ENCODE measurements around the gene SNAP23. TPM values are rescaled to one million over a fixed set of nuclear protein-coding genes. Genes with fewer than 3 reads are reported as not detected.

SNAP23 gene
- total and polyA plus RNA-seq, 2 donors (not counting 1 experiment from before 2014, with no cell fraction given), result 52.7 to 133 TPM

- Histone ChIP-seq H3K9me3 (ENCODE audit: control extremely low read depth in 1 of 3, control insufficient read depth in 2 of 3, insufficient read depth in 1 of 3, low read length in 2 of 3) (no peaks in the 10 kb centered on the region), H3K79me2 (ENCODE audit: control insufficient read depth, insufficient read depth, low read length) (peaks cover 92% of the 10 kb centered on the region), H2AFZ (ENCODE audit: insufficient read depth, low read depth, low read length, poor library complexity, severe bottlenecking) (no peak overlapping the region), H4K20me1 (ENCODE audit: control insufficient read depth, insufficient read depth, low read length, poor library complexity, severe bottlenecking) (no peaks in the 10 kb centered on the region), H3K27me3 (replicated peaks in 1 of 4; ENCODE audit: control extremely low read depth in 1 of 4, control insufficient read depth in 3 of 4, insufficient read depth in 4 of 4, low read length in 3 of 4) (no peaks in the 10 kb centered on the region), H3K9ac (ENCODE audit: low read length) (no peak overlapping the region), H3K27ac (ENCODE audit: low read length in 2 of 2) (peak overlapping the region in 1 of 2 donors; percentile 61), H3K4me2 (replicated peaks; ENCODE audit: low read depth, low read length, poor library complexity, severe bottlenecking) (peak overlapping the region; percentile 15), H3K4me3 (ENCODE audit: control extremely low read depth in 1 of 5, extremely low read depth in 1 of 5, insufficient read depth in 1 of 5, low read depth in 2 of 5, low read length in 4 of 5) (no peak overlapping the region), H3K36me3 (replicated peaks in 1 of 2; ENCODE audit: control extremely low read depth in 1 of 2, control insufficient read depth in 1 of 2, extremely low read depth in 1 of 2, insufficient read depth in 2 of 2, low read length in 1 of 2) (peaks cover 0 to 8% of the 10 kb centered on the region in 2 experiments), H3K4me1 (ENCODE audit: control insufficient read depth in 2 of 2, insufficient read depth in 2 of 2, low read length in 2 of 2) (peaks cover 67 to 77% of the 10 kb centered on the region in 2 donors)
- no peak overlapping the region for H3K4me3 Mint-ChIP-seq
- no peak for TF ChIP-seq CTCF (IDR thresholded peaks at IDR 0.05)
- TF ChIP-seq EZH2 (IDR thresholded peaks at IDR 0.05; ENCODE audit: borderline replicate concordance, insufficient read depth, low read depth, low read length, poor library complexity, severe bottlenecking), result no peak
- H3K9me3 Mint-ChIP-seq (ENCODE audit: insufficient read depth), result no peaks in the 10 kb centered on the region
- ChIA-PET POLR2A (interaction anchor here (0.6 to 1.1 kb wide), 2 partner anchors 9 to 227 kb away, joined by 3 to 5 read pairs; partner anchors contain the start of genes TMEM87A and ZNF106), CTCF (no interaction called here)
- DNase-seq (no peak), ATAC-seq (ENCODE audit: low read depth) (no peak)
- no peaks in the 10 kb centered on the region for H3K27me3 Mint-ChIP-seq
- WGBS (ENCODE audit: insufficient coverage), result 81% methylated on average over 5 of the region's 12 CpGs
- H3K4me1 Mint-ChIP-seq, result peaks cover 83% of the 10 kb centered on the region
- intact Hi-C loops (cut with micrococcal nuclease), result loop anchor here (10.0 kb wide), 1 partner anchor 225 kb away; the partner anchor contains the start of genes GANC and TMEM87A
- H3K27ac Mint-ChIP-seq, result peak overlapping the region; percentile 84
Observed at GRCh38 chr15:42499858-42500609, 4.6 kb downstream of the SNAP23 start.

GRCh38 chr15:42502477-42502876, 7.0 kb downstream of the SNAP23 start:
- Histone ChIP-seq H3K9me3 (ENCODE audit: control extremely low read depth in 1 of 3, control insufficient read depth in 2 of 3, insufficient read depth in 1 of 3, low read length in 2 of 3) (no peaks in the 10 kb centered on the region), H3K9ac (ENCODE audit: low read length) (peak overlapping the region; percentile 4), H2AFZ (ENCODE audit: insufficient read depth, low read depth, low read length, poor library complexity, severe bottlenecking) (no peak overlapping the region), H3K27me3 (replicated peaks in 1 of 4; ENCODE audit: control extremely low read depth in 1 of 4, control insufficient read depth in 3 of 4, insufficient read depth in 4 of 4, low read length in 3 of 4) (no peaks in the 10 kb centered on the region), H3K27ac (ENCODE audit: low read length in 2 of 2) (peak overlapping the region; percentile 26 to 61), H4K20me1 (ENCODE audit: control insufficient read depth, insufficient read depth, low read length, poor library complexity, severe bottlenecking) (peaks cover 7% of the 10 kb centered on the region), H3K79me2 (ENCODE audit: control insufficient read depth, insufficient read depth, low read length) (peaks cover 92% of the 10 kb centered on the region), H3K4me1 (ENCODE audit: control insufficient read depth in 2 of 2, insufficient read depth in 2 of 2, low read length in 2 of 2) (peaks cover 62 to 74% of the 10 kb centered on the region in 2 donors), H3K4me2 (replicated peaks; ENCODE audit: low read depth, low read length, poor library complexity, severe bottlenecking) (peak overlapping the region; percentile 32), H3K4me3 (ENCODE audit: control extremely low read depth in 1 of 5, extremely low read depth in 1 of 5, insufficient read depth in 1 of 5, low read depth in 2 of 5, low read length in 4 of 5) (no peak overlapping the region), H3K36me3 (replicated peaks in 1 of 2; ENCODE audit: control extremely low read depth in 1 of 2, control insufficient read depth in 1 of 2, extremely low read depth in 1 of 2, insufficient read depth in 2 of 2, low read length in 1 of 2) (peaks cover 0 to 11% of the 10 kb centered on the region in 2 experiments)
- 67% methylated on average over 1 of the region's 4 CpGs for WGBS (ENCODE audit: insufficient coverage)
- ChIA-PET CTCF (interaction anchor here (0.6 to 1.3 kb wide), 2 partner anchors 12 to 14 kb away, joined by 3 read pairs; no protein-coding TSS in a partner anchor), POLR2A (interaction anchor here (0.7 kb wide), 1 partner anchor 9 kb away, joined by 4 read pairs; no protein-coding TSS in a partner anchor)
- Mint-ChIP-seq H3K4me1 (peaks cover 73% of the 10 kb centered on the region), H3K9me3 (ENCODE audit: insufficient read depth) (no peaks in the 10 kb centered on the region), H3K27me3 (no peaks in the 10 kb centered on the region), H3K27ac (peak overlapping the region; percentile 82), H3K4me3 (peak overlapping the region; percentile 53)
- DNase-seq (peak; percentile 29), ATAC-seq (ENCODE audit: low read depth) (no peak)
- intact Hi-C loops (cut with micrococcal nuclease), result no loop called here
- TF ChIP-seq EZH2 (IDR thresholded peaks at IDR 0.05; ENCODE audit: borderline replicate concordance, insufficient read depth, low read depth, low read length, poor library complexity, severe bottlenecking) (no peak), CTCF (IDR thresholded peaks at IDR 0.05) (no peak)

All from B cell (primary cell).